Ishikawa (cell line): ENCODE results near the gene CIC.

Experiments
- CEBPB ChIP-seq: IDR thresholded peaks from 2 replicates; pipeline ENCODE4 v1.6.1; 2012
- EGR1 ChIP-seq: IDR thresholded peaks from 2 replicates; pipeline ENCODE4 v1.6.1; 2012
- EP300 ChIP-seq: IDR thresholded peaks from 2 replicates; pipeline ENCODE4 v1.6.1; 2012; ENCODE audit warnings: borderline replicate concordance
- FOXM1 ChIP-seq: IDR thresholded peaks from 2 replicates; pipeline ENCODE4 v1.6.1; 2012; ENCODE audit warnings: low read depth, borderline replicate concordance
- RAD21 ChIP-seq: IDR thresholded peaks from 2 replicates; pipeline ENCODE4 v1.6.1; 2012; ENCODE audit warnings: low read depth
- TAF1 ChIP-seq: IDR thresholded peaks from 2 replicates; pipeline ENCODE4 v1.6.1; 2012; ENCODE audit warnings: low read depth, mild to moderate bottlenecking
- TEAD4 ChIP-seq: IDR thresholded peaks from 2 replicates; pipeline ENCODE4 v1.6.1; 2012
- YY1 ChIP-seq: IDR thresholded peaks from 2 replicates; pipeline ENCODE4 v1.6.1; 2012; ENCODE audit warnings: low read depth
- TF ChIP-seq, protein P1 (sequence below): IDR thresholded peaks from 2 replicates; pipeline ENCODE4 v1.6.1; 2012; ENCODE audit warnings: low read depth, mild to moderate bottlenecking

- TF ChIP-seq EP300 = no peak
- TF ChIP-seq CEBPB = no peak
- no peak for TF ChIP-seq FOXM1
- TF ChIP-seq, protein P1, sequence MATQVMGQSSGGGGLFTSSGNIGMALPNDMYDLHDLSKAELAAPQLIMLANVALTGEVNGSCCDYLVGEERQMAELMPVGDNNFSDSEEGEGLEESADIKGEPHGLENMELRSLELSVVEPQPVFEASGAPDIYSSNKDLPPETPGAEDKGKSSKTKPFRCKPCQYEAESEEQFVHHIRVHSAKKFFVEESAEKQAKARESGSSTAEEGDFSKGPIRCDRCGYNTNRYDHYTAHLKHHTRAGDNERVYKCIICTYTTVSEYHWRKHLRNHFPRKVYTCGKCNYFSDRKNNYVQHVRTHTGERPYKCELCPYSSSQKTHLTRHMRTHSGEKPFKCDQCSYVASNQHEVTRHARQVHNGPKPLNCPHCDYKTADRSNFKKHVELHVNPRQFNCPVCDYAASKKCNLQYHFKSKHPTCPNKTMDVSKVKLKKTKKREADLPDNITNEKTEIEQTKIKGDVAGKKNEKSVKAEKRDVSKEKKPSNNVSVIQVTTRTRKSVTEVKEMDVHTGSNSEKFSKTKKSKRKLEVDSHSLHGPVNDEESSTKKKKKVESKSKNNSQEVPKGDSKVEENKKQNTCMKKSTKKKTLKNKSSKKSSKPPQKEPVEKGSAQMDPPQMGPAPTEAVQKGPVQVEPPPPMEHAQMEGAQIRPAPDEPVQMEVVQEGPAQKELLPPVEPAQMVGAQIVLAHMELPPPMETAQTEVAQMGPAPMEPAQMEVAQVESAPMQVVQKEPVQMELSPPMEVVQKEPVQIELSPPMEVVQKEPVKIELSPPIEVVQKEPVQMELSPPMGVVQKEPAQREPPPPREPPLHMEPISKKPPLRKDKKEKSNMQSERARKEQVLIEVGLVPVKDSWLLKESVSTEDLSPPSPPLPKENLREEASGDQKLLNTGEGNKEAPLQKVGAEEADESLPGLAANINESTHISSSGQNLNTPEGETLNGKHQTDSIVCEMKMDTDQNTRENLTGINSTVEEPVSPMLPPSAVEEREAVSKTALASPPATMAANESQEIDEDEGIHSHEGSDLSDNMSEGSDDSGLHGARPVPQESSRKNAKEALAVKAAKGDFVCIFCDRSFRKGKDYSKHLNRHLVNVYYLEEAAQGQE = no peak
- no peak for TF ChIP-seq EGR1
- TF ChIP-seq TAF1 = no peak
- no peak for TF ChIP-seq RAD21
- no peak for TF ChIP-seq YY1
- no peak for TF ChIP-seq TEAD4
Observed at GRCh38 chr19:42275103-42275502, 6.1 kb downstream of the CIC start.
